RWPE2 (cell line): ENCODE measurements around the gene CADPS.

Source experiments
- ATAC-seq: fragments of 200-7000 bp; cut with Tn5 transposase; 3 replicates; pipeline ENCODE4 v1.9.1; 2021; ENCODE audit warnings: low read depth
- DNase-seq: peaks from one replicate; pipeline ENCODE4 v3.0.0-alpha.2; 2020; ENCODE audit warnings: low spot score
- H3K27ac ChIP-seq: fragments of 450-650 bp; 2 replicates; pipeline ENCODE4 v1.5.1; 2017; ENCODE audit warnings: mild to moderate bottlenecking; ENCODE audit not compliant: poor library complexity, severe bottlenecking
- H3K27me3 ChIP-seq: fragments of 250-450 bp; sonication (Bioruptor Pico); 2 replicates; pipeline ENCODE4 v1.5.1; 2021; ENCODE audit warnings: mild to moderate bottlenecking, moderate library complexity; ENCODE audit not compliant: insufficient read depth, poor library complexity, severe bottlenecking
- H3K36me3 ChIP-seq: fragments of 250-450 bp; sonication (Bioruptor Pico); 2 replicates; pipeline ENCODE4 v1.5.1; 2020; ENCODE audit warnings: low read depth, mild to moderate bottlenecking, moderate library complexity
- H3K4me1 ChIP-seq: fragments of 250-450 bp; sonication (Bioruptor Pico); 2 replicates; pipeline ENCODE4 v1.5.1; 2021; ENCODE audit warnings: mild to moderate bottlenecking, moderate library complexity; ENCODE audit not compliant: insufficient read depth, poor library complexity, severe bottlenecking
- H3K4me3 ChIP-seq: fragments of 250-450 bp; sonication (Bioruptor Pico); 2 replicates; pipeline ENCODE4 v1.5.1; 2021; ENCODE audit warnings: mild to moderate bottlenecking, moderate library complexity; ENCODE audit not compliant: severe bottlenecking
- H3K9me3 ChIP-seq: fragments of 250-450 bp; sonication (Bioruptor Pico); 2 replicates; pipeline ENCODE4 v1.5.1; 2021; ENCODE audit warnings: mild to moderate bottlenecking, moderate library complexity; ENCODE audit not compliant: severe bottlenecking
- CTCF ChIP-seq: fragments of 450-650 bp; IDR thresholded peaks from one replicate; pipeline ENCODE4 v1.5.1; 2017; ENCODE audit warnings: mild to moderate bottlenecking, moderate library complexity; ENCODE audit not compliant: poor library complexity, severe bottlenecking

CADPS gene

GRCh38 chr3:62898530-62899496 is 23.6 kb upstream of the CADPS start:
- Histone ChIP-seq H3K4me3 (no peak overlapping the region), H3K27ac (no peak overlapping the region), H3K9me3 (no peaks in the 10 kb centered on the region), H3K27me3 (peaks cover 15% of the 10 kb centered on the region), H3K36me3 (no peaks in the 10 kb centered on the region), H3K4me1 (no peaks in the 10 kb centered on the region)
- ATAC-seq (0 out of 3 replicates have a peak, but pooled peaks have one; percentile 19), DNase-seq (no peak)
- TF ChIP-seq CTCF: no peak

GRCh38 chr3:62895901-62896300 is 20.7 kb upstream of the CADPS start:
- no peaks in the 10 kb centered on the region for H3K27me3 ChIP-seq
- DNase-seq: no peak
- no peak overlapping the region for H3K4me3 ChIP-seq
- no peaks in the 10 kb centered on the region for H3K36me3 ChIP-seq
- TF ChIP-seq CTCF: no peak
- no peaks in the 10 kb centered on the region for H3K4me1 ChIP-seq
- ATAC-seq: no peak
- no peak overlapping the region for H3K27ac ChIP-seq
- no peaks in the 10 kb centered on the region for H3K9me3 ChIP-seq

GRCh38 chr3:62892951-62893350 is 17.7 kb upstream of the CADPS start:
- no peak for TF ChIP-seq CTCF
- Histone ChIP-seq H3K9me3 (no peaks in the 10 kb centered on the region), H3K4me3 (no peak overlapping the region), H3K27ac (no peak overlapping the region), H3K4me1 (no peaks in the 10 kb centered on the region), H3K27me3 (no peaks in the 10 kb centered on the region), H3K36me3 (no peaks in the 10 kb centered on the region)
- DNase-seq (no peak), ATAC-seq (no peak)

GRCh38 chr3:62892045-62892444 is 16.8 kb upstream of the CADPS start:
- no peak for TF ChIP-seq CTCF
- Histone ChIP-seq H3K27ac (no peak overlapping the region), H3K9me3 (no peaks in the 10 kb centered on the region), H3K4me1 (no peaks in the 10 kb centered on the region), H3K27me3 (peaks cover 3% of the 10 kb centered on the region), H3K36me3 (no peaks in the 10 kb centered on the region), H3K4me3 (no peak overlapping the region)
- no peak for ATAC-seq
- DNase-seq: no peak

GRCh38 chr3:62888778-62889177 is 13.6 kb upstream of the CADPS start:
- no peak overlapping the region for H3K4me3 ChIP-seq
- no peak for TF ChIP-seq CTCF
- H3K4me1 ChIP-seq: no peaks in the 10 kb centered on the region
- peaks cover 20% of the 10 kb centered on the region for H3K27me3 ChIP-seq
- no peaks in the 10 kb centered on the region for H3K36me3 ChIP-seq
- H3K27ac ChIP-seq: no peak overlapping the region
- ATAC-seq: no peak
- H3K9me3 ChIP-seq: no peaks in the 10 kb centered on the region
- no peak for DNase-seq
